Duodenal mucosa (tissue), 2 donors: ENCODE data around the gene MYO15B.
A peak's percentile ranks its signal among the peaks of the same experiment; 100 is the strongest.

Source experiments
- H3K27ac ChIP-seq: one replicate; pipeline ENCODE4 v1.7.0; 2013; ENCODE audit warnings: low read depth, low read length
- H3K27me3 ChIP-seq, 2 donors: one replicate each; pipeline ENCODE4 v1.7.0; 2013; ENCODE audit warnings: low read length in 2 of 2, control low read depth in 1 of 2; ENCODE audit not compliant: insufficient read depth in 2 of 2, control insufficient read depth in 1 of 2
- H3K36me3 ChIP-seq, 2 donors: one replicate each; pipeline ENCODE4 v1.7.0; 2013; ENCODE audit warnings: low read length in 2 of 2, control low read depth in 1 of 2; ENCODE audit not compliant: insufficient read depth in 2 of 2, control insufficient read depth in 1 of 2
- H3K4me1 ChIP-seq, 2 donors: one replicate each; pipeline ENCODE4 v1.7.0; 2013; ENCODE audit warnings: low read length in 2 of 2, control low read depth in 1 of 2; ENCODE audit not compliant: insufficient read depth in 2 of 2, control insufficient read depth in 1 of 2
- H3K4me3 ChIP-seq, 2 donors: one replicate each; pipeline ENCODE4 v1.7.0; 2013; ENCODE audit warnings: low read length in 2 of 2, low read depth in 1 of 2
- H3K9ac ChIP-seq, 2 donors: one replicate each; pipeline ENCODE4 v1.7.0; 2013; ENCODE audit warnings: low read length in 2 of 2, low read depth in 1 of 2
- H3K9me3 ChIP-seq, 2 donors: one replicate each; pipeline ENCODE4 v1.7.0; 2013; ENCODE audit warnings: low read length in 2 of 2, control low read depth in 1 of 2; ENCODE audit not compliant: control insufficient read depth in 1 of 2

MYO15B gene

GRCh38 chr17:75642182-75642783 is 54.7 kb downstream of the MYO15B start:
- Histone ChIP-seq H3K27ac (peak overlapping the region; percentile 51), H3K9me3 (no peaks in the 10 kb centered on the region), H3K4me3 (no peak overlapping the region), H3K4me1 (peaks cover 48 to 67% of the 10 kb centered on the region in 2 donors), H3K27me3 (no peaks in the 10 kb centered on the region), H3K9ac (no peak overlapping the region), H3K36me3 (peaks cover 0 to 7% of the 10 kb centered on the region in 2 donors)

- Histone ChIP-seq H3K4me1 (peaks cover 42 to 62% of the 10 kb centered on the region in 2 donors), H3K4me3 (no peak overlapping the region), H3K27me3 (no peaks in the 10 kb centered on the region), H3K9ac (no peak overlapping the region), H3K27ac (peak overlapping the region; percentile 53), H3K36me3 (peaks cover 0 to 7% of the 10 kb centered on the region in 2 donors), H3K9me3 (no peaks in the 10 kb centered on the region)
These were observed 55.4 kb downstream of the MYO15B start for GRCh38 chr17:75642784-75643642.

DNA sequence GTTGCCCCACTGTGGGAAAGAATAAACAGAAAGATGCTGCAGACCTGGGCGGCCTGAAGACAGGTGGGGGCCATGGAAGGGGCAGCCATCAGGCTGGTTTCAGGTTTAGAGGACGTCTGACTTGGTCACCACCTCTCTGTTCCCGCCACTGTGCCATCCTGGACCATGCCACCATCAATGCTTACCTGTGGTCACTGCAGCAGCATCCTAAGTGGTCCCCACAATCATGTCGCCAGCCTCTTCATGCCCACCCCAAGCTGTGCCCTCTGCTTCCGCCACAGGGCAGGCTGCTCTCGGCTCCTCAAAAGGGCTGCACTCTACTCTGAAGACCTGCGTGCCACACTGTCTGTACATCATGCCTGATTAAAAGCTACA is 56.0 kb downstream of the MYO15B start:
- no peaks in the 10 kb centered on the region for H3K27me3 ChIP-seq
- H3K27ac ChIP-seq = no peak overlapping the region
- H3K36me3 ChIP-seq = peaks cover 0 to 5% of the 10 kb centered on the region in 2 donors
- no peak overlapping the region for H3K4me3 ChIP-seq
- H3K9ac ChIP-seq = no peak overlapping the region
- H3K4me1 ChIP-seq = peaks cover 42 to 62% of the 10 kb centered on the region in 2 donors
- H3K9me3 ChIP-seq = no peaks in the 10 kb centered on the region

DNA sequence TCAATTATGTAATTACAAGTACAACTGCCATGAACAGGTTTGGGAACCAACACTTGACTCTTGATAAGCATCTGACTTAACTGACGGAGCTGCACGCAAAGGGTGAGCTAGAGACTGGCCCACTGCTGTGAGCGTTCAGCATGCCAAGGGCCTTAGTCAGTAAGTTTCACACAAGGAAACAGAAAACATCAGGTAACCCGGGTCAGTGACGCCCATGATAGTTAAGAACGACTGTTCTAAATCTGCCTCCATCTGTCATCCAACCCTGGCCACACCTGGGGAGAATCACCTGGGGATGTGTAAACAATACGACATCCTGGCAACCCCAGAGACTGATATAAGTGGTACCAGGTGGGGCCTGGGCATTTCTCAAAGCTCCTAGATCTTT is 57.9 kb downstream of the MYO15B start:
- no peaks in the 10 kb centered on the region for H3K9me3 ChIP-seq
- H3K36me3 ChIP-seq = peaks cover 10 to 16% of the 10 kb centered on the region in 2 donors
- H3K9ac ChIP-seq = peak overlapping the region; percentile 55 to 56
- H3K27ac ChIP-seq = peak overlapping the region; percentile 93
- H3K4me1 ChIP-seq = peaks cover 33 to 52% of the 10 kb centered on the region in 2 donors
- no peaks in the 10 kb centered on the region for H3K27me3 ChIP-seq
- peak overlapping the region in 1 of 2 donors; percentile 3 for H3K4me3 ChIP-seq

- Histone ChIP-seq H3K36me3 (peaks cover 15 to 21% of the 10 kb centered on the region in 2 donors), H3K4me1 (peaks cover 30 to 47% of the 10 kb centered on the region in 2 donors), H3K27me3 (no peaks in the 10 kb centered on the region), H3K9me3 (no peaks in the 10 kb centered on the region), H3K9ac (peak overlapping the region; percentile 55 to 63), H3K27ac (peak overlapping the region; percentile 93), H3K4me3 (peak overlapping the region; percentile 27 to 47)
These were observed 58.5 kb downstream of the MYO15B start for GRCh38 chr17:75645889-75646637.

DNA sequence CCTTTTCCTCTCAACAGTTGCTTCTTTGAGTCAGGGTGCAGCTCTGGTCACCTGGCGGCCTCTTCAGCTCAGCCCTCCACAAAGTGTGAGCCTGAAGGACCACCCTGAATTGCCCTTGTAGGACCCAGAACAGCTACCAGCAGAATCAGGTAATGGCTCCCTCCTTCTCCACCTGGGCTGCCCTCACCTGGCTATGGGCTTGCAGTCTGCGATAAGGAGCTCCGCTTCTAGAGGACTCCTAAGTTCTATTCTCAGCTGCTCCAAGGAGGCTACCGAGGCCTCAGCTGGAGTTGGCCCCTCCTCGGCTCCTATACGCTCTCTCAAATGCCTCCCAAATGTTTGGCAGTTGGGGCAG is 59.0 kb downstream of the MYO15B start:
- Histone ChIP-seq H3K9me3 (no peaks in the 10 kb centered on the region), H3K27ac (peak overlapping the region; percentile 93), H3K27me3 (no peaks in the 10 kb centered on the region), H3K4me1 (peaks cover 29 to 41% of the 10 kb centered on the region in 2 donors), H3K9ac (peak overlapping the region; percentile 55 to 63), H3K36me3 (peaks cover 15 to 24% of the 10 kb centered on the region in 2 donors), H3K4me3 (peak overlapping the region; percentile 27 to 47)

DNA sequence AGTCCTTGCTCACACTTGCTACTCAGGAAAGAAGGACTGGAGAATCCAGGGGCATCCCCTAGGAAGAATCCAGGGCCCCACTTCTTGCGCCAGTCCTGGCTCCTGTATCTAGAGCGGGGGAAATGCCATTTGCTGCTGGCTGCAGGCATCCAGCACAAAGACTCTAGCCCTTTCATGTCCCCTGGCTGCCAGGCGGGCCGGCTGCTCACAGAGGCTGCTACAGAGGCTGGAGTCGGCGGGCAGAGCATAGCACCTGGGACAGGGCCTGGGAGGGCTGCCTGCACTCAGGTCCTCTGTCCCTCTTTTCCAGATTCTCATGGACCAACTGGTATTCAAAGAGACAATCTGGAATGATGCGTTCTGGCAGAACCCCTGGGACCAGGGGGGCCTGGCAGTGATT is 59.5 kb downstream of the MYO15B start:
- Histone ChIP-seq H3K36me3 (peaks cover 15 to 24% of the 10 kb centered on the region in 2 donors), H3K27me3 (no peaks in the 10 kb centered on the region), H3K4me3 (no peak overlapping the region), H3K27ac (peak overlapping the region; percentile 93), H3K9me3 (no peaks in the 10 kb centered on the region), H3K4me1 (peaks cover 24 to 37% of the 10 kb centered on the region in 2 donors), H3K9ac (peak overlapping the region; percentile 55 to 63)

- H3K9ac ChIP-seq = no peak overlapping the region
- no peaks in the 10 kb centered on the region for H3K27me3 ChIP-seq
- no peak overlapping the region for H3K4me3 ChIP-seq
- H3K9me3 ChIP-seq = no peaks in the 10 kb centered on the region
- H3K36me3 ChIP-seq = peaks cover 15 to 30% of the 10 kb centered on the region in 2 donors
- H3K27ac ChIP-seq = no peak overlapping the region
- H3K4me1 ChIP-seq = peaks cover 18 to 28% of the 10 kb centered on the region in 2 donors
These were observed 60.3 kb downstream of the MYO15B start for GRCh38 chr17:75647921-75648320.

GRCh38 chr17:75649687-75650086 is 62.1 kb downstream of the MYO15B start:
- H3K9ac ChIP-seq = no peak overlapping the region
- H3K4me1 ChIP-seq = peaks cover 17 to 22% of the 10 kb centered on the region in 2 donors
- H3K36me3 ChIP-seq = peaks cover 15 to 39% of the 10 kb centered on the region in 2 donors
- H3K9me3 ChIP-seq = no peaks in the 10 kb centered on the region
- H3K4me3 ChIP-seq = no peak overlapping the region
- no peak overlapping the region for H3K27ac ChIP-seq
- H3K27me3 ChIP-seq = no peaks in the 10 kb centered on the region

DNA sequence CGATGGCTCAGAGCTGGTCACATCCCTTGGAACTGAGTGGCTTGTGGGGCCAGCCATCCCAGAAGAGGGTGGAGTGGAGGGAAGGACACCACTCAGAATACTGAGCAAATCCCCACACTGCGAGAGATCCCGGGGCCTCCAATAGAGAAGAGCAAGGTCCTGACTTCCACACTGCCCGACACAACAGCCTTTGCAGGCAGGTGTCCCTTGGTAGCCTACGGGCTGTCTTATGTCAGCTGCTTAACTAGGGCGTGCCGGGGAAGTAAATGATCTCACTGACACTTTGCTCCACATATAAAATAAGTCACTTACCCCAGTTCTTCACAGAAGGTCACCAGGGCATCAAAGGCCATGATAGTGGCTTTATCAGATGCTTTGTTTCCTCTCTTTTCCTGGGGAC is 63.3 kb downstream of the MYO15B start:
- Histone ChIP-seq H3K9ac (no peak overlapping the region), H3K36me3 (peaks cover 15 to 41% of the 10 kb centered on the region in 2 donors)

More for the DNA sequence above, 63.3 kb downstream of the MYO15B start:
- Histone ChIP-seq H3K4me3 (no peak overlapping the region), H3K27ac (no peak overlapping the region), H3K9me3 (no peaks in the 10 kb centered on the region), H3K4me1 (peaks cover 8 to 12% of the 10 kb centered on the region in 2 donors), H3K27me3 (no peaks in the 10 kb centered on the region)
